H9 (cell line): Measurements from ENCODE around the gene UFM1. TPM values are rescaled to one million over a fixed set of nuclear protein-coding genes. Genes with fewer than 3 reads are reported as not detected.

Experiments
- DNase-seq: peaks from one replicate; pipeline ENCODE4 v3.0.0-alpha.2; 2017
- H2AFZ ChIP-seq: one replicate; pipeline ENCODE4 v1.6.1; 2013; ENCODE audit warnings: mild to moderate bottlenecking, low read length, control low read depth, moderate library complexity
- H2AK5ac ChIP-seq: 2 replicates; pipeline ENCODE4 v1.6.1; 2013; ENCODE audit warnings: low read length, control low read depth, mixed read lengths; ENCODE audit not compliant: insufficient read length
- H2BK120ac ChIP-seq: one replicate; pipeline ENCODE4 v1.6.1; 2013; ENCODE audit warnings: low read depth, mild to moderate bottlenecking, low read length, control low read depth, inconsistent platforms; ENCODE audit not compliant: poor library complexity, severe bottlenecking
- H2BK12ac ChIP-seq: 2 replicates; pipeline ENCODE4 v1.6.1; 2013; ENCODE audit warnings: low read length, control low read depth, mixed read lengths, low read depth; ENCODE audit not compliant: insufficient read length
- H2BK15ac ChIP-seq: 2 replicates; pipeline ENCODE4 v1.6.1; 2013; ENCODE audit warnings: low read depth, low read length, control low read depth
- H2BK20ac ChIP-seq: one replicate; pipeline ENCODE4 v1.6.1; 2013; ENCODE audit warnings: low read depth, mild to moderate bottlenecking, low read length, control low read depth, inconsistent platforms; ENCODE audit not compliant: poor library complexity, severe bottlenecking
- H2BK5ac ChIP-seq: 2 replicates; pipeline ENCODE4 v1.6.1; 2013; ENCODE audit warnings: low read length, control low read depth, mixed read lengths; ENCODE audit not compliant: insufficient read length
- H3K14ac ChIP-seq: 2 replicates; pipeline ENCODE4 v1.6.1; 2013; ENCODE audit warnings: low read length, control low read depth; ENCODE audit not compliant: insufficient read depth
- H3K18ac ChIP-seq: 2 replicates; pipeline ENCODE4 v1.6.1; 2013; ENCODE audit warnings: low read depth, mild to moderate bottlenecking, mixed read lengths, low read length, control low read depth; ENCODE audit not compliant: insufficient read length
- H3K23ac ChIP-seq: 2 replicates; pipeline ENCODE4 v1.6.1; 2013; ENCODE audit warnings: low read length, control low read depth, mixed read lengths, low read depth; ENCODE audit not compliant: insufficient read length
- H3K23me2 ChIP-seq: 2 replicates; pipeline ENCODE4 v1.6.1; 2013; ENCODE audit warnings: low read depth, mild to moderate bottlenecking, mixed read lengths, low read length, control low read depth; ENCODE audit not compliant: insufficient read length, poor library complexity, severe bottlenecking
- H3K27ac ChIP-seq: 2 replicates; pipeline ENCODE4 v1.5.1; 2013; ENCODE audit warnings: low read length, control low read depth, mixed read lengths, low read depth; ENCODE audit not compliant: insufficient read length
- H3K27me3 ChIP-seq: 2 replicates; pipeline ENCODE4 v1.6.1; 2013; ENCODE audit warnings: low read length, control low read depth, inconsistent platforms; ENCODE audit not compliant: insufficient read depth
- H3K4ac ChIP-seq: 2 replicates; pipeline ENCODE4 v1.6.1; 2013; ENCODE audit warnings: low read depth, mild to moderate bottlenecking, control low read depth, inconsistent platforms, low read length, moderate library complexity
- H3K4me1 ChIP-seq: 2 replicates; pipeline ENCODE4 v1.6.1; 2013; ENCODE audit warnings: low read length, control low read depth, inconsistent platforms; ENCODE audit not compliant: insufficient read depth
- H3K4me2 ChIP-seq: 2 replicates; pipeline ENCODE4 v1.6.1; 2013; ENCODE audit warnings: low read length, control low read depth, mixed read lengths; ENCODE audit not compliant: insufficient read length, insufficient read depth
- H3K56ac ChIP-seq: 2 replicates; pipeline ENCODE4 v1.6.1; 2013; ENCODE audit warnings: low read depth, mild to moderate bottlenecking, mixed read lengths, low read length, control low read depth; ENCODE audit not compliant: insufficient read length
- H3K79me1 ChIP-seq: 2 replicates; pipeline ENCODE4 v1.6.1; 2013; ENCODE audit warnings: low read depth, mild to moderate bottlenecking, moderate library complexity, low read length, control low read depth, inconsistent platforms; ENCODE audit not compliant: insufficient read depth, poor library complexity, severe bottlenecking
- H3K79me2 ChIP-seq: 2 replicates; pipeline ENCODE4 v1.6.1; 2013; ENCODE audit warnings: low read length, control low read depth, inconsistent platforms; ENCODE audit not compliant: insufficient read depth
- H3K9ac ChIP-seq: 2 replicates; pipeline ENCODE4 v1.6.1; 2013; ENCODE audit warnings: low read length, control low read depth, mixed read lengths; ENCODE audit not compliant: insufficient read length; ENCODE audit errors: extremely low read depth
- H3K9me3 ChIP-seq: one replicate; pipeline ENCODE4 v1.6.1; 2013; ENCODE audit warnings: low read depth, low read length, inconsistent platforms; ENCODE audit not compliant: control insufficient read depth
- H3T11ph ChIP-seq: one replicate; pipeline ENCODE4 v1.6.1; 2013; ENCODE audit warnings: mild to moderate bottlenecking, low read length, control low read depth, inconsistent platforms
- H4K20me1 ChIP-seq: one replicate; pipeline ENCODE4 v1.6.1; 2013; ENCODE audit not compliant: control insufficient read depth, insufficient read length, insufficient read depth
- H4K5ac ChIP-seq: 2 replicates; pipeline ENCODE4 v1.6.1; 2013; ENCODE audit warnings: low read depth, mild to moderate bottlenecking, mixed read lengths, low read length, control low read depth; ENCODE audit not compliant: insufficient read length
- H4K8ac ChIP-seq: replicated peaks from 2 replicates; pipeline ENCODE4 v1.6.1; 2013; ENCODE audit warnings: low read length, control low read depth, mixed read lengths, low read depth; ENCODE audit not compliant: insufficient read length
- H4K91ac ChIP-seq: 2 replicates; pipeline ENCODE4 v1.6.1; 2013; ENCODE audit warnings: low read depth, mild to moderate bottlenecking, moderate library complexity, mixed read lengths, low read length, control low read depth; ENCODE audit not compliant: insufficient read length
- H3K27ac Mint-ChIP-seq, 3 experiments: 2 replicates in 2 of 3; 3 replicates in 1 of 3; pipeline ENCODE4 v1.8.0; 2020 to 2021; ENCODE audit warnings: mixed read lengths in 3 of 3, mild to moderate bottlenecking in 1 of 3, moderate library complexity in 1 of 3
- H3K27me3 Mint-ChIP-seq: 2 replicates; pipeline ENCODE4 v1.8.0; 2021; ENCODE audit warnings: low read depth, mild to moderate bottlenecking, moderate library complexity, mixed read lengths
- H3K36me3 Mint-ChIP-seq, 3 experiments: 2 replicates in 2 of 3; 3 replicates in 1 of 3; pipeline ENCODE4 v1.8.0; 2020 to 2021; ENCODE audit warnings: low read depth in 3 of 3, mixed read lengths in 3 of 3; ENCODE audit not compliant: insufficient read depth in 1 of 3
- H3K4me1 Mint-ChIP-seq, 2 experiments: 2 replicates each; pipeline ENCODE4 v1.8.0; 2020; ENCODE audit warnings: mixed read lengths in 2 of 2
- H3K4me3 Mint-ChIP-seq, 2 experiments: 2 replicates in 1 of 2; 3 replicates in 1 of 2; pipeline ENCODE4 v1.8.0; 2020 to 2021; ENCODE audit warnings: mild to moderate bottlenecking in 2 of 2, mixed read lengths in 2 of 2, moderate library complexity in 1 of 2
- H3K9me3 Mint-ChIP-seq, 2 experiments: 2 replicates in 1 of 2; 3 replicates in 1 of 2; pipeline ENCODE4 v1.8.0; 2020; ENCODE audit warnings: mild to moderate bottlenecking in 2 of 2, mixed read lengths in 2 of 2, moderate library complexity in 1 of 2
- CTCF ChIP-seq: fragments of 200-600 bp; sonication (generic); conservative IDR thresholded peaks from 3 replicates; pipeline ENCODE4 v1.8.0; 2021; ENCODE audit warnings: antibody characterized with exemption, mild to moderate bottlenecking
- WGBS: extraction: QIAGEN DNeasy Blood & Tissue Kit; methylation state at CpG from one replicate; pipeline ENCODE4 v1.1.7; 2013; ENCODE audit warnings: missing lambda C conversion rate, low lambda C conversion rate, mixed read lengths; ENCODE audit not compliant: insufficient read length; ENCODE audit errors: extremely low coverage; 5-methylcytosine and 5-hydroxymethylcytosine counted together
- total RNA-seq: library from RNA; stranded (reverse); gene quantifications from 2 replicates; pipeline ENCODE4 v1.2.1, GENCODE V29; 2021

Gene UFM1
- total RNA-seq, 1 experiment from 2014 or later, result 57.3 TPM

- Mint-ChIP-seq H3K9me3 (no peaks in the 10 kb centered on the region), H3K36me3 (no peaks in the 10 kb centered on the region), H3K4me1 (peaks cover 0 to 6% of the 10 kb centered on the region in 2 experiments; a peak in 2 of 4 replicates), H3K27ac (no peak overlapping the region), H3K4me3 (no peak overlapping the region), H3K27me3 (no peaks in the 10 kb centered on the region)
- Histone ChIP-seq H3K4ac (no peak overlapping the region), H2BK12ac (no peak overlapping the region), H2BK20ac (no peak overlapping the region), H3K23ac (no peak overlapping the region), H4K5ac (no peak overlapping the region), H3K18ac (no peak overlapping the region), H3K56ac (no peak overlapping the region), H3K4me1 (no peaks in the 10 kb centered on the region), H3K9ac (no peak overlapping the region), H2AK5ac (no peak overlapping the region), H3K9me3 (no peaks in the 10 kb centered on the region), H2BK15ac (no peak overlapping the region), H3K4me2 (no peak overlapping the region), H2AFZ (no peak overlapping the region), H4K20me1 (no peaks in the 10 kb centered on the region), H2BK120ac (no peak overlapping the region), H3K23me2 (no peaks in the 10 kb centered on the region), H2BK5ac (no peak overlapping the region), H3K27ac (no peak overlapping the region), H4K91ac (no peak overlapping the region), H3K79me1 (no peaks in the 10 kb centered on the region), H3K14ac (no peak overlapping the region), H3T11ph (no peak overlapping the region), H4K8ac (no peak overlapping the region), H3K79me2 (no peaks in the 10 kb centered on the region), H3K27me3 (no peaks in the 10 kb centered on the region)
- DNase-seq, result no peak
- TF ChIP-seq CTCF, result no peak
- no CpG with 5 or more reads among the region's 1 CpG for WGBS
These were observed 45.3 kb downstream of the UFM1 start for GRCh38 chr13:38394777-38395496.
